Measurements from ENCODE around the gene TNPO2.

- TF ChIP-seq POLR2A (IDR thresholded peaks at IDR 0.05; ENCODE audit: low read depth, low read length), result no peak
- no peak for TF ChIP-seq POLR2AphosphoS5 (IDR thresholded peaks at IDR 0.05; ENCODE audit: low read depth, low read length)
- no peak for TF ChIP-seq TAF1 (IDR thresholded peaks at IDR 0.05; ENCODE audit: borderline replicate concordance, low read depth, low read length)
Observed at GRCh38 chr19:12751635-12752034, 27.9 kb upstream of the TNPO2 start, which contains the start of gene BEST2.

Data from GM12892 (cell line).